ENCODE measurements around the gene BRCA1.

BRCA1 gene

DNA sequence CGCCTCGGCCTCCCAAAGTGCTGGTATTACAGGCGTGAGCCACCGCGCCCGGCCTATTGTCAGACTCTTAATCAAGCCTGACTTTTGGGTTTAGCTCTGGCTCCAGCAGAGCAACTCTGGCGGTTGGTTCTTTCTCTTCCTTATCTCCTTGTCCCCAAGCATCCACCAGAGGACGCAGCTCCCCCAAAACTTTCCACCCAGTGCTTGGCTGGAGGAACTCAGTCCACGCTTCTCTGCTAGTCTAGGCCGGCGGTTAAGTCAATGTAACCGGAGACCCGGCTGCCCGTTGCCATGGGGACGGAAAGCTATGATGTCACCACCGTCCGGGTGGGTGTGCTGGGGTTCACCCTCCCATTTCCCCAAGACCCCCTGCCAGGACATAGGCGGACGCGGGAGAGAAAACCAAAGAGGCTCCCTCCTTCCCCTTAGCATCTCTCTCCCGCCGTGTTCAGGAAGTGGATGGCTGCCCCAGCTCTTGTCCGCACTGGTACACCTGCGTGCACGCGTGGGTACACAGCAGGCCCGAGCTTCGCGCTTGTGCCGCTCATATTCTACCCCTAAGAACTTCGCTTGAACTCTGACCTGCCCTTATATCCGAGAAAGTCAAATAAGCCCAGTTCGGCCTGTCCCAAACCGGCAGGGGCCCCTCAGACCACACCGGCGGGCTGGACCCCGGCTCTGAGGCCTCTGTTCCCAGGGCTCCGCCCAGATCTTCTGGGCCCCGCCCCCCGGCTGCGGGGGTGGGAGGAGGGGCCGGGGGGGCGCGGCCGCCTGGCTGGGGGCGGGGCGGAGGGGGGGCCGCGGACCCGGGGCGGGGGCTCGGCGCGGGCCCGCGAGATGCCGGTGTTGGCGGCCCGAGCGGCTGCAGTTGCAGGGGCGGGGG is 100.5 kb downstream of the BRCA1 start, which contains the start of gene RND2:
Gene RND2 (plus strand): TSS at position 825 of the 883 bp plus-strand sequence. CDS start 117 bp downstream, outside the sequence.
- DNase-seq, result peak; percentile 88 to 92 (median 92)

DNA sequence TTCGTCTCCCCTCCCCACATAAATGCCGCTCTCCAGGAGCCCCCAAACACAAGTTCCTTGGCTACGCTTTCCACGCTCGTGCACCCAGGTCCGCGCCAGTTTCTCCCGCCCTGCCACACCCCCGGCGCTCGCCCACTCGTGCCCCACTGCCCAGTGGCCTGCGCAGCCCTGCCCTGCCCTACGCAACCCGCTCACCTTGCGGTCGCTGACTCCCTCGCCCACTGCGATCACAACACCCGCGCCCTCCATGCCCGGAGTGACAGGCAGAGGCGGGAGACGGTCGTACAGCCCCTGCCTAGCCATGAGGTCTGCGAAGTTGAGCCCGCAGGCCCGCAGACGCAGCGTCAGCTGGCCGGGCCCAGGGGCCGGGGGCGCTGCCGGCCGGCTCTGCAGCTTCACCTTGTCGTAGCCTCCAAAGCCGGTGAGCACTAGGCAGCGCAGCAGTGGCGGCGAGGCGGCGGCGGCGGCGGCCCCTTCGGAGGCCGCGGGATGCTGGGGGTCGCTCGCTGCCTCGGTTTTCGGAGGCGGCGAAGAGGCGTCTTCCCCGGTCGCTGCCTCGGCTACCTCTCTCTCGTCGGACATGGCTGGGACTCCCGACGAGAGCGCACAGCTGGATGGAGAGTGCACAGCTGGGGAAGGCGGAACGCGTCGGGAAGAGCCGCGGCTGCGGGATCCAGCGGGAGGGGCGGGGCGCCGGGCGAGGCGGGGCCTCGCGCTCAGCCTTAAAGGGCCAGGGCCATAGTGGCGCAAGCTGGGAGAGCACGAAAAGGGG is 103.2 kb downstream of the BRCA1 start, which contains the start of gene VAT1:
Gene VAT1 (minus strand): TSS at position 645 of the 772 bp plus-strand sequence. CDS start 63 bp downstream, at position 582.
- peak; percentile 83 to 95 (median 90) for DNase-seq

DNA sequence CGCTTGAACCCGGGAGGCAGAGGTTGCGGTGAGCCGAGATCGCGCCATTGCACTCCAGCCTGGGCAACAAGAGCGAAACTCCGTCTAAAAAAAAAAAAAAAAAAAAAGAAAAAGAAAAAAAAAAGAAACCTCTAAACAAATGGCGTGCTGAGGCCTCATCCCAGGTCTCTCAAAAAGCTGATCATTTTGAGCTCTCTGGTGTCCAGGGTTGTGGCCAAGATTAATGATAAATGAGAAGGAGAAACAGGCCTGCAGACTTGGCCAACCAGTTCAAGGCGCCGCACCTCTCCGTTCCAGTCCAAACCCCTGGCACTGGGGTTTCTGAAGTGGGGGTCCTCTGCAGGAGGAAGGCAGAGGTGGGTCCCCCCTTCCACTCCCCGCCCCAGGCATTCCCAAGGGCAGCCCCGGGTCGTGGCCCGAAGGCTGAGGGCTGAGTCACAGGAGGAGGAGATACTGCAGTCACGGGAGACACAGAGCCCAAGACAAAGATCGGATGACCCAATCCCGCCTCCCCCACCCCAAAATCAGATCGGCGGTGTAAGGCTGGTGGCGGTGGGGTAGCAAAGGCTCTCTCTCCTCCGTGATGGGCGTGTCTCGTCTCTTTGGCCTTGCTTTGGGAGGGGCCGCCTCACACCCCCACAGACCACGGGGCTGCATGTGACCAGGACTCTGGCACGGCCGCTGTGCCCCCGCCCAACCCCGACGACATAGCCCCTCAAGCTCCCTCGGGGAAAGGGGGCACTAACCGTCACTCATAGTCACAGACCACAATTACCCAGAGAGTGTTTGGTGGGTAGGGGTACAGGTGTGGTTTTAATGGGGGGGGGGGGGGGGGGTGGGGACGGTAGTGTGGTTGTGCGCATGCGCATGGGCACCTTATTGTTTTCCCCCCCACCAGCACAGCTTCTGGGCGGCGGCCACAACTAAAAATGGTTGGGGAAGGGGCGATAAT is 104.1 kb downstream of the BRCA1 start:
- DNase-seq, result peak; percentile 85 to 93 (median 93)

DNA sequence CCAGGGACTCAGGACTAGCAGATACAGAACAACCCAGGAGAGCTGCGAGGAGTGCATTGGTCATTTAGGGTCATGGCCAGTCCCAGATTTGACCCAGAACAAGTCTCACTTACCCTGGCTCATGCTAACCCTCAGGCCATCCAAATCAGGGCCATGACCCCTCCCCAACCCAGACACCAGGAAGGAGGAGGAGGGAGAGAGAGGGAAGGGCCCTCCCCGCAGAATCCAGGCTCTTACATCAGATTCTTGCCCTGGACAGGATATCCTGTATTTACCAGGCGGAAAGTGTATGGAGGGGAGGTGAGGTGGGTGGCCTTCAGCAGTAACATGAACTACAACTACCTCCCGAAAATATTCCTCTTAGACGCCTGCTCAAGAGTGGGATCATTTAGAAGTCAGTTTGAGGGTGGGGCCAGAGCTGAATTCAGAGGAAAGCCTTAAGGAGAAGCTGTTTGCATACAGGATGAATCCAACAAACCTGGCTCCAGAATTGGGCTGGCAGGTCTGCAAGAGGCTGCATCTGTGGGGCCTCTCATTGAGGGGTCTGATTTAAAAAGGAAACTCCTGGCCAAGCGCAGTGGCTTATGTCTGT is 105.0 kb downstream of the BRCA1 start:
- DNase-seq, result peak in 3 of 4 experiments; percentile 43 to 55 (median 51)

DNA sequence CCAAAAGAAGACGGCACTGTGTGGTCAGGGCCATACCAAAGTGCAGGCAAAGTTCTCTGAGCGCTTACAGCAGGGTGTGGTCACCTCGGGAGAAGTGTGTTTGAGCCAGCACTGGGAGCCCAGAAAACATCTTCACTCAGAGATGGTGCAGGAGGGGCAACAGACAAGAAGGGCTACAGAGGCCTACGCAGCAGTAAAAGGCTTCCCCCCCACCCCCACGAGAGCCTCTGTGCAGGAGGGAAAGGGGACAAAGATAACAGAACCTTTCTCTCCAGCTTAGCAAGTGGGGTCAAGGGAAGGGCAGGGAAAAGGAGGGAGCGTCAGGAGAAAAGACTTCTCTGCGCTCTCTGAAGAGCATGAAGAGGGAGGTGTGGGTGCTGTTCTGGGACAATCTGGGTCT is 105.7 kb downstream of the BRCA1 start:
- DNase-seq, result no peak

DNA sequence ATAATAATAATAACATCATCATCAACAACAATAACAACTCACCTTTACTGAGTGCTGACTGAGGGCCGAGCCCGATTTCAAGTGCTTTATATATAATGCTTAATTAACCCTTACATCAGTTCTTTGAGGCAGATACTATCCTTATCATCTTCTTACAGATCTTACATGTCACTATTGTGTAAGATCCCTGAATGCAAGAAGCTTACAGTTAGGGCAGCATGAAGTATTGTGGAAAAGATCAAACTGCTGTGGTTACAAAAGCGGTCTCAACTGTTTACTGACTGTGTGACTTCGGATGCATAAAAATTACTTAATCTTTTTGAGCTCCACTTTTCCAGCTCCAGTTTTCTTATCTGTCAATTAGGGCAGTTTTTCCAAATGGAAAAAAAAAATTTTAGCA is 106.2 kb downstream of the BRCA1 start:
- DNase-seq, result peak in 2 of 4 experiments; percentile 31 to 34

DNA sequence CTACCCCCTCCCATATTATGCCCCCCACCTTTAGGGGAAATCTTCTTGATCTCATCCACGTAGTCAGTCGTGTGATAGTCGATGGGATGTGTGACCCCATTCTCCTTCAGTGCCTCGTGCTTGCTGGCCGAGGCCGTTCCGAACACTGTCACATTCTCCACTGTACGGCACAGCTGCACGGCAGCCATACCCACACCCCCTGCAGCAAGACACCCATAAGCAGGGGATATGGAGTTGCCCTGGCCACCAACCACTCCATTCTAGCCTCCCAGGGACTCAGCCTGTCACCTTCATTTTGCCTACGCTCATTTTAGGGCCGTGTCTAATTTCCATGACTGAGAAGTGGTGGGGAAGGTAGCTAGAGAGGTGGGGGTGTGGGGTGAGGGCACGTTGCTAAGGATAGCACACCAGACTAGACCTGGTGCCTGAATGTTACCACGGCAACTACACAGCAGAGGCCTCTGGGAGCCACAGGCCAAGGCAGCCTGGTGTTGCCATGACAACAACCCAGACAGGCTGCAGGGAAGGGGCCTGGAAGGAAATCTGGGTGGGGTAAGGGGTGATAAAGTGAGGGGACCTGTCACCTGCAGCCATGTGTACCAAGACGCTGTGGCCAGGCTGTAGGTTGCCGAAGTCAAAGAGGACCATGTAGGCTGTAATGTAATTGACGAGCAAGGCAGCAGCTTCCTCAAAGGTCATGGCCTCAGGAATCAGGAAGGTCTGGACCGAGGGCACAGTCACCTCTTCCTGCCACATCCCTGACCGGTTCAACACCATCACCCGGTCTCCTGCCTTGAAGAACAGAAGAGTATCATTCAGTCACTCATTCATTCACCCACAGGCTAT is 106.9 kb downstream of the BRCA1 start:
- peak; percentile 35 to 65 (median 57) for DNase-seq

DNA sequence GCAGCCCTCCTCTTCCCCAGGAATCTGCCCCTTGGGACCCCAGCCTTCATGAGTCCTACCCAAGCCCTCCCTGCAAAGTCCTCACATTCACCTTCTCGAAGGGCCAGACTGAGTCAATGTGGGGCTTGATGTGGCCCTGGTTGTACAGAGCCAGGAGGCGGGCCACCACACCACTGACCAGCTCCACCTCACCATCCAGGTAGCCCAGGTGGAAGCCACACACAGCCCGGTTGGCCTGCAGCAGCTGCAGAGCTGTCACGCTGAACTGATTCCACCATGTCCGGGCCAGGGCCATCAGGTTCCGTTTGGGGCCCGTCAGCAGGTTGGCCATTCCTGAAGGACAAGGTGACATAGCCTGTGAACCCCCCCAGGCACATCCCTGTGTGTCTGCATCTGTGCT is 108.9 kb downstream of the BRCA1 start:
- no peak for DNase-seq

DNA sequence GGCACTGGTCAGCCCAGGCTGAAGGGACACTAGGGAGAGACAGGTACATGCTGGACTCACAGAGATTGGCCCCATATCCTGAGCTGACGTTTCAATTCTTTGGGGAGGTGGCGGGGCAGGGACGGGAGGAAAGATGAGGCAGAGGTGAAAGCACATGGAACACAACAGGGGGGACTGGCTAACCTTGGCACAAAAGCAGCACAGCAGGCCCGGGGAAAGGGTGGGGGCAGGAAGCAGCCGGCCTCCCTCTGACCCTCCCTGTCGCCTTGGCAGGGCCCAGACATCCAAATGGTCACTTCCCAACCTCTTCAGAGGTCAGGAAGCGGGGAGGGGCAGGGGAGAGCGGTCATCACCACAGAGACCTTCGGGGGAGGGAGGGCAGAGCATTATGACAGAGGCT is 109.6 kb downstream of the BRCA1 start:
- DNase-seq, result no peak

DNA sequence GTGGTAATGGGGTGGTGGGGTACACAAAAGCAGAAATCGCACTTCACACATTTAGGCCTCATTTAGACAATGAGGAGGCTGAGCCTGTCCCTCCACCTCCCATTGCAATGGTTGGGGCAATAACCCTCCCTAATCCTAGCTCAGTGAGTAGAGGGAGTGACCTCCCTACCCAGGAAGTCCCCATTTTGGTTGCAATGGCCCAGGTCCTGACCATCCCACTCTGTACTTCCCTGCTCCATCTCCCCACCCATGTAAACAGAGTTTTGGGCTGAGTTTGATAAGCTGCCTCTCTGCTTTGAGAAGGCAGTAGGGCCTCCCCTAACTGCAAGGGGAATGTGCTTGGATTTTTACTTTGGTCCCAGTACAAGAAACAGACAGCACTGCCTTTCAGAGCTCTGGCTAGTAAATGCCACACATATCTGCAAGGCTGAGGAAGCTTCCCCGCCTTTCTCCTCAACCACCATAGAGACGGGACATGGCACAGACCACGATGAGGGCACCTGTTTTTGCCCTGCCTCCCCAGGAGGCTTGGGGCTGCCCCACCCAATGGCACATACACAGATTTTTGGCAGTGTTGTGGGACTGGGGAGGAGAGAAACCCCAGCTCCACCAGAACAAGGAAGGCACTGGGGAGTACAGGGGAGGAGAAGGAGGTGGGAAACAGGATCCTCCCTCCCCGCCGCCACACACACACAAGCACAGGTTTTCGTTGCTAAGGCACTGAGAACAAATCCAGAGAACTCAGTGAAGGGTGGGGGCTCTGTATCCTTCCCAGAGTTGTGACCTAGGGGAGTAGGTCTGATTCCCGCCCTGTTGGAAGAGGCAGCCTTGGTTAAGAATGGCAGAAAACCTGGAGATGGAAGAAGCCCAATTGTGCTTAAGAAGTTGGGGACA is 110.3 kb downstream of the BRCA1 start:
- no peak for DNase-seq

DNA sequence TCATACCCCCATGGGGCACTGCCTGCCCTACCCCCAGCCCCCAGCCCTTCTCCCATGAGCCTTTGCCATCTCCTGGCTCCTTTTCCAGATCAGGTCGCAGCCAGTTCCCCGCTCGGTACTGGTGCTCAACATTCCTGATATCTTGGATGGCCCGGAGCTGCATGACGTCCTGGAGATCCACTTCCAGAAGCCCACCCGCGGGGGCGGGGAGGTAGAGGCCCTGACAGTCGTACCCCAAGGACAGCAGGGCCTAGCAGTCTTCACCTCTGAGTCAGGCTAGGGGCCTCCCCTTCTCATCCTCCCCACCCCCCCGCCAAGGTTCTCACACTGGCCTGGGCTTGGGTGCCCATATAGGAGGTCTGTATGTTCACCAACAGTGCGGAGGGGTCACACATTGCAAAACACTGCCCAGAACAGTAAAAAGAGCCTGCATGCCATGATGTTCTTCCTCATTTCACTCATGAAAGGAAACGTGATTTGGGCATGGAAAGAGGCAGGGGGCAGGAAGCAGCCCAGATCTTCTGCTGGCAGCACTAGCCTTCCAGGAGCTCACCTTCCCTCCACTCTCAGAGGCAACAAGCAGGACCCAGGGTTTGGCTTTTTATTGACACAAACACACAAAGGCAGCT is 111.0 kb downstream of the BRCA1 start:
- DNase-seq, result peak in 3 of 4 experiments; percentile 54 to 59 (median 58)

DNA sequence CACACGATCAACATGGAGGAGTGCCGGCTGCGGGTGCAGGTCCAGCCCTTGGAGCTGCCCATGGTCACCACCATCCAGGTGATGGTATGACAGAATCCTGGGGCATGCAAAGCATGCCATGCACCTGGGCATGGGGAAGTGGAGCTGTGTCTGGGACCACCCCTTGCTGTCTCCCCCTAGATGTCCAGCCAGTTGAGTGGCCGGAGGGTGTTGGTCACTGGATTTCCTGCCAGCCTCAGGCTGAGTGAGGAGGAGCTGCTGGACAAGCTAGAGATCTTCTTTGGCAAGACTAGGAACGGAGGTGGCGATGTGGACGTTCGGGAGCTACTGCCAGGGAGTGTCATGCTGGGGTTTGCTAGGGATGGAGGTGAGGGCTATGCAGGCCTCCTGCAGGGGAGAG is 111.9 kb downstream of the BRCA1 start:
- DNase-seq, result no peak

DNA sequence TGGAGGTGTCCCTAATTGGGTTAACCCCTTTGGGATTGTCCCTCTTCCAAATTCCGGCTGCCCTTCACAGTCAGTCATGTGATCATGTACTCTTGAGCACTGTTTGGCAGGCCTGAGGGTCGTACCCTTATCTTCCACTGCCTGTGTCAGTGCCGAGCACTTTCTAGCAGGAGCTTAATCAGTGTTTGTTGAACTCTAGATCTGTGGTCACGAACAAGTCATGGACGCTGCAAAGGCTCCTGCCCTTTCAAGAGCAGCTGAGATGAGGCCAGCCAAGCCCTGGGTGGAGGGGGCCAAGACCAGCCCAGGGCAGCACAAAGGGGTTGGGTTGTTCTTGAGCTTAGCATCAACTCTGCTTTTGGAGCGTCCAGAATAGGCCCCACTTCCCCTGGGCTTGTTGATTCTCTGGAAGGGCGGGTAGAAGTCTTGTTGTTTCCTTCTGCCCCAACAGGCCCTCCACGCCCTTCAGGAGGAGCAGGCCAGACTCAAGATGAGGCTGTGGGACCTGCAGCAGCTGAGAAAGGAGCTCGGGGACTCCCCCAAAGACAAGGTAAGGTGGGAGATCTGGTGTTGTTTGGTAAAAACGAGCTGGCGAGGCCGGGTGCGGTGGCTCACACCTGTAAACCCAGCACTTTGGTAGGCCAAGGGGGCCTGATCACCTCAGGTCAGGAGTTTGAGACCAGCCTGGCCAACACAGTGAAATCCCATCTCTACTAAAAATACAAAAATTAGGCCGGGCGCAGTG is 113.3 kb downstream of the BRCA1 start:
- DNase-seq, result no peak

DNA sequence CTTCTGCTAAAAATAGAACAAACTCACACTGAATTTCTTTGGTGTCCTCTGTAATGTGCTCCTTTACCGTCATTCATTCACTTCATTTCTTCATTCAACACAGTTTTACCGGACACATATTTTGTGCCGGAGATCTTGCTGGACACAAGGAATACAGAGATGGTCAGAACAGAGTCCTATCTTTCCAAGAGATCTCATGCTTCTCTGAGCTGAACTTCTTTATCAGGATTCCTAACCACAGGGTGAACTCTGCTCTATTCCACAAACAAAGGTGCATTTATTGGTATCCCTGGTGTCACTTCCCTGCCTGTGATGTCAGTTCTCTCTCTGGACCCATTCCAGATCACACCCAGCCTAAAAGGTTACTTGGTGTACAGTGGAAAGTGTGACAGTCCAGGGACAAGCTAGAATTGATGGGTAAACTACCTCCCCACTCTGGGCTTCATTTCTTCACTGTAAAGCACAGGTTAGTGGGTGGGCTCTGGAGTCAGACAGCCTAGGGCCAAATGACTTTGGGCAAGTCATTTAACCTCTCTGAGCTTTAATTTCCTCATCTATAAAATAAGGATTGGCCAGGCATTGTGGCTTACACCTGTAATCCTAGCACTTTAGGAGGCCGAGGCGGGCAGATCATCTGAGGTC is 114.4 kb downstream of the BRCA1 start:
- DNase-seq, result peak in 1 of 4 experiments; percentile 1

DNA sequence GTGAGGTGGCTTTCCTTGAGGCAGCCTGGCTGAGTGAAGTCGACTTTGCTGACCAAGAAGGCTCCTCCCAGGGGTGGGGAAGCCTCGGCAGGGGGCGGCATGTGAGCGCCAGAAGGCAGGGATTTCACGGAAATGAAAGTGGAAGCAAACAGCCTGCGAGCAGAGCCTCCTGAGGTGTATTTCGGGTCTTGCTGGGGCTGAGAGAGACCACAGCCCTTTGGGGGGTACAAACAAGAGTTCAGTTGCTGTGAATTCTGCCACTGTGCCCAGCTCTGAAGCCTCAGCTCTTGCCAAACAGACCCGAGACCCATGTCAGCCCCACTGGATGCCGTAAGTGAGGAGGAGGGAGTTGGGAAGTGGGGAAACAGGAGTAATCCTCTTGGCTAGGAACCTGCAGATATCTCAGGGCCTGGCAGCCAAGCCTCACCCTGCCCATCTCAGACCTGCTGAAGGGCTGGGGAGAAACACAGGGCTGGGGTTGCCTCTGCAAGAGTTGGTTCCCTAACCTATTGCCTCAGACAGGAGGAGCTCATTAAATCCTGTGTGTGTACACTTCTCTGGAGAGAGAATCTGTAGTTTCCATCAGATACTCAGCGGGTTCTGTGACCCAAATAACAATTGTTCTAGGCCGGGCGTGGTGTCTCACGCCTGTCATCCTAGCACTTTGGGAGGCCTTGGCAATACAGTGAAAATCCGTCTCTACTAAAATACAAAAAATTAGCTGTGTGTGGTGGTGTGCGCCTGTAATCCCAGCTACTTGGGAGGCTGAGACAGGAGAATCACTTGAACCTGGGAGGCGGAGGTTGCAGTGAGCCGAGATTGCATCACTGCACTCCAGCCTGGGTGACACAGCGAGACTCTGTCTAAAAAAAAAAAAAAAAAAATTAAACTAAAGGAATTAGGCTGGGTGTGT is 118.3 kb downstream of the BRCA1 start, which contains the start of gene IFI35:
Gene IFI35 (plus strand): TSS at position 146 of the 913 bp plus-strand sequence. CDS start 164 bp downstream, at position 310.
- peak; percentile 80 to 92 (median 90) for DNase-seq

DNA sequence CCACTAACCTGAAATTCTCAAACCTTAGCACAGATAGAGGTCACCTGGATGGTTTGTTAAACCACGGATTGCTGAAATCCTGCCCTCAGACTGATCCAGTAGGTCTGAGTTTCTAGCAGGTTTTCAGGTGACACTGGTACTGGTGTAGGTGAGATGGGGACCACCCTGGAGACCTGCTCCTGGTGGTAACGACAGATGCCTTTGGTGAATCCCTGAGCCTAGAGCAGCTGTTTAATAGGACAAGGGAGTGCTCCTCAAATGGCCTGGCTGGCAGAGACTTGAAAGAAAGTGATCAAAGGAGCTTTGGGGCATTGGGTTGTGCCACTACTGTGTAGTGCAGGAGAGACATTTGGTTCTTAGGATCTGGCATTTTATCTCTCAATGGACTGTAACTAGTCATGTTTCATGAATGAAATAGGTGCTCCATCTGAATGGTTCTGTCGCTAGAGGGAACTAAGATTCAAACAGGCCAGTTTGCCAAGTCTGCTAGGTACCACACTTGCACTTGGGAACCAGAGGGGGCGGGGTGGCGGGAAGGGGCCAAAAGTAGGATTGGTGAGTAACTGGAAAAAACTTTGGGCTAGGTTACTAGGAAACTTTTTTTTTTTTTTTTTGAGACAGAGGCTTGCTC is 121.5 kb downstream of the BRCA1 start:
- no peak for DNase-seq

All from suppressor macrophage (primary cell).